Gastroesophageal sphincter (tissue), 4 donors: ENCODE measurements around the gene SRBD1. TPM values are rescaled to one million over a fixed set of nuclear protein-coding genes. Genes with fewer than 3 reads are reported as not detected.

Source experiments
- ATAC-seq: fragments of 150-250 bp; one replicate; pipeline ENCODE4 v1.9.1; 2016; ENCODE audit warnings: mild to moderate bottlenecking, moderate library complexity
- H3K27ac ChIP-seq, 4 donors: fragments of 200-600 bp; sonication (generic) in 3 of 4; 1 replicate in 3 of 4; 2 replicates in 1 of 4; pipeline ENCODE4 v1.5.1; 2016 to 2019
- H3K27me3 ChIP-seq: fragments of 200-600 bp; sonication (generic); one replicate; pipeline ENCODE4 v1.5.1; 2019
- H3K36me3 ChIP-seq, 2 donors: fragments of 200-600 bp; sonication (generic); one replicate each; pipeline ENCODE4 v1.5.1; 2019; ENCODE audit warnings: control low read depth in 1 of 2
- H3K4me1 ChIP-seq, 3 donors: fragments of 200-600 bp; sonication (generic); 1 replicate in 2 of 3; 2 replicates in 1 of 3; pipeline ENCODE4 v1.5.1; 2016 to 2019; ENCODE audit warnings: control low read depth in 2 of 3
- H3K4me3 ChIP-seq, 2 donors: fragments of 200-600 bp; sonication (generic); one replicate each; pipeline ENCODE4 v1.5.1; 2019; ENCODE audit warnings: mild to moderate bottlenecking in 1 of 2, moderate library complexity in 1 of 2
- H3K9me3 ChIP-seq, 3 donors: fragments of 200-600 bp; sonication (generic); one replicate each; pipeline ENCODE4 v1.5.1; 2017 to 2019; ENCODE audit warnings: control low read depth in 2 of 3
- EP300 ChIP-seq: sonication (generic); formaldehyde crosslinking; IDR thresholded peaks from one replicate; pipeline ENCODE4 v1.6.1; 2017; ENCODE audit warnings: antibody characterized with exemption, mild to moderate bottlenecking
- POLR2A ChIP-seq, 2 donors: fragments of 450-650 bp; IDR thresholded peaks; one replicate each; pipeline ENCODE4 v1.6.1; 2017; ENCODE audit warnings: antibody characterized with exemption in 2 of 2, mild to moderate bottlenecking in 2 of 2, moderate library complexity in 1 of 2
- POLR2AphosphoS5 ChIP-seq: sonication (generic); formaldehyde crosslinking; IDR thresholded peaks from one replicate; pipeline ENCODE4 v1.6.1; 2017; ENCODE audit warnings: antibody characterized with exemption
- WGBS, 2 donors: methylation state at CpG; one replicate each; pipeline ENCODE4 v1.1.5; 2018; ENCODE audit warnings: low coverage in 1 of 2; 5-methylcytosine and 5-hydroxymethylcytosine counted together
- total RNA-seq, 4 donors: library from RNA; depleted of rRNA; stranded (reverse); fragments of >200 nt; gene quantifications; one replicate each; pipeline ENCODE4 v1.1.0, GENCODE V29; 2016
- TF ChIP-seq, protein P1 (sequence below), 4 experiments: fragments of 200-600 bp in 2 of 4; fragments of 450-650 bp in 2 of 4; sonication (generic) in 1 of 4; IDR thresholded peaks; one replicate each; pipeline ENCODE4 v1.5.1; 2017 to 2019; ENCODE audit warnings: antibody characterized with exemption in 4 of 4, mild to moderate bottlenecking in 2 of 4, moderate library complexity in 2 of 4

SRBD1 gene
- total RNA-seq, 4 donors from 2014 or later = 7.7 to 16.7 (median 12.5) TPM

DNA sequence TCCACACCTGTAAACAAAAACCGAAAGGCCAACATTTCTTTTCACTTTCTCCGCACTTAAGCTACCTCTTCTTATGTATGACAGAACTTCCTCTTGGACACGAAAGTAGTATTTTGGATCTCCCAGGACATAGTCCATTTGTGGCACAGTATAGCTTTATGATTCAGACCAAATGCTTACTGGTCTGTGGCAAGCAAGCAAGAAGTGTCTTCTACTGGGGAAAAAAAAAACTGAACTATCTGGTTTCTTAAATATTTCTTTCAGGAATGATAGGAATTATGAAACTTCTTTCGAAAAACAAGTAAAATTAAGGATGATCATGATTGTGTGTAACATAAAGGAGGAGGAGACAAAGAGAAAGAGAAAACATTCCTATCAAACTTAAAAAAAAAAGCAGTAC, 33.6 kb downstream of the SRBD1 start:
- H3K4me1 ChIP-seq = no peaks in the 10 kb centered on the region
- no peak for ATAC-seq
- 92 to 97% methylated on average over 4 of the region's 4 CpGs for WGBS, 2 donors
- no peak for TF ChIP-seq POLR2A (IDR thresholded peaks at IDR 0.05)
- peaks cover 0 to 29% of the 10 kb centered on the region in 2 donors for H3K36me3 ChIP-seq
- H3K9me3 ChIP-seq = no peaks in the 10 kb centered on the region
- H3K4me3 ChIP-seq = no peak overlapping the region
- no peak overlapping the region for H3K27ac ChIP-seq
- H3K27me3 ChIP-seq = no peaks in the 10 kb centered on the region

DNA sequence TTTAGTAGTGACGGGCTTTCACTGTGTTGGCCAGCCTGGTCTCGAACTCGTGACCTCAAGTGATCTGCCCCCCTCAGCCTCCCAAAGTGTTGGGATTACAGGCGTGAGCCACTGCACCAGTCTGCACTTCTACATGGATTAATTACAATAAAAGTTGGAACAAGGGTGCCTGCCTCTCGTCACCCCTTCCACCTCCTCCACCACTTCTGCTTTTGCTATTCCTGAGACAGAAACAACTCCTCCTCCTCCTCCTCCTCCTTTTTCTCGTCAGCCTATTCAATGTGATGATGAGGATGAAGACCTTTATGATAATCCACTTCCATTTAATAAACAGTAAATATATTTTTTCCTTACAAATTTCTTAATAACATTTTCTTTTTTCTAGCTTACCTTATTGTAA, 35.2 kb downstream of the SRBD1 start:
- no peaks in the 10 kb centered on the region for H3K27me3 ChIP-seq
- TF ChIP-seq, protein P1, sequence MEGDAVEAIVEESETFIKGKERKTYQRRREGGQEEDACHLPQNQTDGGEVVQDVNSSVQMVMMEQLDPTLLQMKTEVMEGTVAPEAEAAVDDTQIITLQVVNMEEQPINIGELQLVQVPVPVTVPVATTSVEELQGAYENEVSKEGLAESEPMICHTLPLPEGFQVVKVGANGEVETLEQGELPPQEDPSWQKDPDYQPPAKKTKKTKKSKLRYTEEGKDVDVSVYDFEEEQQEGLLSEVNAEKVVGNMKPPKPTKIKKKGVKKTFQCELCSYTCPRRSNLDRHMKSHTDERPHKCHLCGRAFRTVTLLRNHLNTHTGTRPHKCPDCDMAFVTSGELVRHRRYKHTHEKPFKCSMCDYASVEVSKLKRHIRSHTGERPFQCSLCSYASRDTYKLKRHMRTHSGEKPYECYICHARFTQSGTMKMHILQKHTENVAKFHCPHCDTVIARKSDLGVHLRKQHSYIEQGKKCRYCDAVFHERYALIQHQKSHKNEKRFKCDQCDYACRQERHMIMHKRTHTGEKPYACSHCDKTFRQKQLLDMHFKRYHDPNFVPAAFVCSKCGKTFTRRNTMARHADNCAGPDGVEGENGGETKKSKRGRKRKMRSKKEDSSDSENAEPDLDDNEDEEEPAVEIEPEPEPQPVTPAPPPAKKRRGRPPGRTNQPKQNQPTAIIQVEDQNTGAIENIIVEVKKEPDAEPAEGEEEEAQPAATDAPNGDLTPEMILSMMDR (IDR thresholded peaks at IDR 0.05) = no peak
- TF ChIP-seq POLR2A (IDR thresholded peaks at IDR 0.05) (no peak), POLR2AphosphoS5 (no peak), EP300 (no peak)
- WGBS, 2 donors = 86 to 88% methylated on average over 6 of the region's 6 CpGs
- H3K4me3 ChIP-seq = no peak overlapping the region
- ATAC-seq = no peak
- no peak overlapping the region for H3K27ac ChIP-seq
- no peaks in the 10 kb centered on the region for H3K9me3 ChIP-seq
- no peaks in the 10 kb centered on the region for H3K4me1 ChIP-seq
- H3K36me3 ChIP-seq = peaks cover 0 to 28% of the 10 kb centered on the region in 2 donors

DNA sequence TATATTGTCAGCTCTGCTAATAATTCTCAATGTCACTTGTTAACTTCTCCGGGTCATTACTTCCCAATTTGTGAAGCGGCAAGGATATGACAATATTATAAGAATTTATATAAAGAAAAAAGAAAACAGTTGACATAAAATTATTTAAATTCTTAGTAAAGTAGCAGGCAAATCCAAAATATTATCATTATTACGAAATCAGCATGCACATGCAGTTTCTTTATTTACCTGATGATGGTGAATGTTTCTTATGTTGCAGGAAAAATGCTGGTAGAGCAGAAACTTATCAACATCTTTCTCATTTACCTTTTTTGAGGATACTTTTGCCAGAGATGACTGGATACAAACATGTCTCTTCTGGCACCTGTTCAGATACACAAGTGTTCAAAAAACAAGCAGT, 38.1 kb downstream of the SRBD1 start:
- H3K27me3 ChIP-seq = no peaks in the 10 kb centered on the region
- H3K27ac ChIP-seq = no peak overlapping the region
- WGBS, 2 donors = 92 to 93% methylated on average over 3 of the region's 3 CpGs
- no peaks in the 10 kb centered on the region for H3K9me3 ChIP-seq
- peaks cover 0 to 26% of the 10 kb centered on the region in 2 donors for H3K36me3 ChIP-seq
- H3K4me1 ChIP-seq = no peaks in the 10 kb centered on the region
- H3K4me3 ChIP-seq = no peak overlapping the region
- no peak for ATAC-seq
- TF ChIP-seq POLR2A (IDR thresholded peaks at IDR 0.05) (no peak), EP300 (no peak), POLR2AphosphoS5 (no peak)
- TF ChIP-seq, protein P1 (IDR thresholded peaks at IDR 0.05) = no peak

DNA sequence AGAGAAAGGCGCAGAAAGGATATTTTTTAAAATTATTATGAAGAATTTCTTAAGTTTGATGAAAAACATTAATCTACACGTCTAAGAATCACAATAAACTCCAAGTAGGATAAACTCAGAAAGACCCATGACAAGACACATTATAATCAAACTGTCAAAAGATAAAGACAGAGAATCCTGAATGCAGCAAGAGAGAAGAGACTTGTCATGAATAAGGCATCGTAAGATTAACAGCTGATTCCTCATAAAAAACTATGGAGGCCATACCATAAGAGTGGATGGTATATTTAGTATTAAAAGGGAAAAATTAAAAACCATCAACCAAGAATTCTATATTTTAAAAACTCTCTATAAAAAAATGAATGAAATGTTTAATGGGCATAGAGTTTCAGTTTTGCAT, 39.1 kb downstream of the SRBD1 start:
- no peak overlapping the region for H3K27ac ChIP-seq
- TF ChIP-seq, protein P1 (IDR thresholded peaks at IDR 0.05) = no peak
- no peak for TF ChIP-seq POLR2A (IDR thresholded peaks at IDR 0.05)
- TF ChIP-seq POLR2AphosphoS5 = no peak
- TF ChIP-seq EP300 = no peak
- ATAC-seq = no peak
- no peak overlapping the region for H3K4me3 ChIP-seq
- H3K27me3 ChIP-seq = no peaks in the 10 kb centered on the region
- 88 to 100% methylated on average over 3 of the region's 3 CpGs for WGBS, 2 donors
- no peaks in the 10 kb centered on the region for H3K9me3 ChIP-seq
- no peaks in the 10 kb centered on the region for H3K4me1 ChIP-seq
- peaks cover 0 to 26% of the 10 kb centered on the region in 2 donors for H3K36me3 ChIP-seq

DNA sequence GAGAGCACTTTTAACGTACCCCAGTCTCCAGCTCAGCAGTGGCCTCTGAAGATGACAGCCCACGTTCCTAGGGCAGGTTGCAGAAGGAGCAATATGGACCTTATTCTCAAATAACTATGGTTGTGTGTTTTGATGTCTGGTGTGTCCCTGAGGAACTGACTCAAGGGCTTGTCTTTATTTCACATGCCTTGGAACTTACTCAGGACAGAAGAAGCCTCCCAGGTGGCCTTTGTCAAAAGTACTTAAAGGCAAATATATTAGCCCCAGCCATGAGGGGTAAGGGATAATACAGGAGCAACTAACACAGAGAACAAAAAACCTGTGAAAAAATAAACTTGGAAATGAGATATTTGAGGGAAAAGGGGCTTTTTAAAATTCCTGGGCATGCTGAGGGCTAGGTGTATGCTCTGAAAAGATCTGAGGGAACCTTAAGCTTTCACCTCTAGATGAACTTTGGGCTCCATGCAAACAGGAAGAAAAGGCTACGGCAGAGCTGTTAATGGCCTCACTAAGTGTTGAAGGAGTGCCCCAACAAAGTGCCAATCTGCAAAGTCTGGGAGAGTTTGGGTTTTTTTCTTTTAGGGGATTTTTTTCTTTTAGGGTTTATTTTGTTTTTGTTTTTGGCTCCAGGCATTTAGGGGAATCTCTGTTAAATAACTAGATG, 40.3 kb downstream of the SRBD1 start:
- no peak overlapping the region for H3K27ac ChIP-seq
- no peak overlapping the region for H3K4me3 ChIP-seq
- no peak for TF ChIP-seq POLR2A (IDR thresholded peaks at IDR 0.05)
- TF ChIP-seq, protein P1 (IDR thresholded peaks at IDR 0.05) = no peak
- TF ChIP-seq EP300 = no peak
- no peak for TF ChIP-seq POLR2AphosphoS5
- no peaks in the 10 kb centered on the region for H3K4me1 ChIP-seq
- H3K36me3 ChIP-seq = peaks cover 0 to 26% of the 10 kb centered on the region in 2 donors
- no peaks in the 10 kb centered on the region for H3K9me3 ChIP-seq
- ATAC-seq = no peak
- WGBS, 2 donors = 74 to 79% methylated on average over 3 of the region's 3 CpGs
- H3K27me3 ChIP-seq = no peaks in the 10 kb centered on the region
